Hematopoietic multipotent progenitor cell treated with erythropoietin and hydrocortisone succinate and interleukin-3 and kit ligand, for 8 days (in vitro differentiated cells): ENCODE measurements around the gene SBF2.
A peak's percentile ranks its signal among the peaks of the same experiment; 100 is the strongest.

ENCODE experiments used
- DNase-seq: peaks from one replicate; pipeline ENCODE4 v3.0.0-alpha.2; 2015

The SBF2 gene

DNA sequence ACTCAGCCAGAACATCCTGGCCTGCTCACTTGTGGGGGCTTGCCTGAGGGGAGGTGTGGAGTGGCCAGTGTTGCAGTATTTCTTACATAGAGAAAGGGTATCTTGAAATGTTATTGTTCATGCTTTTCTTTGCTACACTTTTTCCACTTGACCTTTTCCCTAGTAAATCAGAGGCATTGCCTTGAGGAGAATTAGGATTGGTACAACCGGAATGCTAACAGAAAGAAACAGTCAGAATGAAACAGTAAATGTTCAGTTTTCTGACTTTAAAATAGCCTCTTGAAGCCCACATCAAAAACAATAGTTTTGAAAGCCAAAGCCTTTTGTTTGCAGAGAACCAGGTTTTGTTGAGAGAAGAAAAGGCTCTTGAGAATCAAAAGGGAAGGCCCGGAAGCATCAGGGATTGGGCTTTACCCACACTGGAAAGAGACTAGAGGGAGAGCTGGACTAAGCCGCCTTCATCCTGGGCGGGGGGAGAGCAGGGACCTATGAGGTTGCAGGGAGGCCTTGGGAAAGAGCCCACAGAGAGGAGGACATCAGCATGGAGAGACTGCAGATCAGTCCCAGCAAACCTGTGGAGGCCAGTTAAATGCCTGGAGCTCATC is 23.2 kb upstream of the SBF2 start:
- no peak for DNase-seq

DNA sequence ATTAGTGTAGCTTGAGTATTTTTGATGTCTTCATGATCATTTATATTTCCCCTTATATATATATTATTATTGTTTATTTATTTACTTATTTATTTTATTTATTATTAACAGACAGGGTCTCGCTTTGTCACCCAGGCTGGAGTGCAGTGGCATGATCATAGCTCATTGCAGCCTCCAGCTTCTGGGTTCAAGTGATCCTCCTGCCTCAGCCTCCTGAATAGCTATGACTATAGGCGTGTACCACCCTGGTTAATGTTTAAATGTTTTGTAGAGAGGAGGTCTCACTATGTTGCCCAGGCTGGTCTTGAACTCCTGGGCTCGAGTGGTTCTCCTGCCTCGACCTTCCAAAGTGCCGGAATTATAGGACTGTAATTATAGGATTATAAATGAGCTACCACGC is 21.1 kb upstream of the SBF2 start:
- no peak for DNase-seq

DNA sequence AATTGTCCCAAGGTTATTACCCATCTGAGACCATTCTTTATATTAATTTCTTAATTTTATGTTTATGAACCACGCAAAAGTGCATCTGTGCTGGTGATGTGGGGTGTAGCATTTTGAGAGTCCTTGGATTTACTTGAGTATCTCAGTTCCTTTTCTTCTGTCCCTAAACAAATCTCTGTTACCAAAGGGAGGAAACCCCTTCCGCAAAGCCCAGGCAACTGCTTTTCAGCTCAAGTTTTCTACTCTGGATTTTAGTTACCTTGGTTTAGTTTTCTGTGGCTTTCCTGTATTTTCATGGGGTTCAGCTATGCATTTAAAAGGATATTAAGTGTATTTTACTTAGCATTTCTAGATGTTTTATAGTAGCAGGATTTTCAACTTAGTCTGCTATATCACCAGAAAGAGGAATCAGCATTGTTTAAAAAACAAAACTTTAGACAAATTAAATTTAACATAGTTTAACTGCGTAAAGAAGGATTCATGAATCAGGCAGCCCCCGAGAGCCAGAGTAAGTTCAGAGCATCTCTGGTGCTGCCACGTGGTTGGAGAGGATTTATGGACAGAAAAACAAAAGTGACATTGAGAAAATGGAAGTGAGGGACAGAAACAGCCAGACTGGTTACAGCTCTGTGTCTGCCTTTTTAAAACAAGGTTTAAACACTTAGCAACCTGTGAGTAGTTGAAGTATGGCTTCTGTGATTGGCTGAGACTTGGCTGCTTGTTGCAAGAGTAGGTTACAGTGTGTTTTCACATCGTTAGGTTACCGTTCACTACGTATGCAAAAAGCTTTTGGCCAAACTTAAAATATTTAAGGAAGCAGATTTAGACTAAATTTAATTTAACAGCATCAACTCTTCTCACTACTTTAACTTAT is 20.4 kb upstream of the SBF2 start:
- DNase-seq: peak; percentile 29

DNA sequence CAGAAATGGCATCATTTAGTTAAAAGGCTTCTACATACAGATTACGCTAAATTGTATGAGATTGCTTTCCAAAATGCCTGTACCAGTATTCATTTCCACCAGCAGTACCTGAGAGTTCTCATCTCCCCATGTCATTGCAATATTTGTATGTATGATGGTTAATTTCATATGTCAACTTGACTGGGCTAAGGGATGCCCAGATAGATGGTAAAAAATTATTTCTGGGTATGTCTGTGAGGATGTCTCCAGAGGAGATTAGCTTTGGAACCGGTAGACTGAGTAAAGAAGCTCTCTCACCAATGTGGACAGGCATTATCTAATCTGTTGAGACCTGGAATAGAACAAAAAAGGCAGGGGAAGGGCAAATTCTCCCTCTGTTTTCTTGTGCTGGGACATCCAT is 17.8 kb upstream of the SBF2 start:
- DNase-seq: no peak

DNA sequence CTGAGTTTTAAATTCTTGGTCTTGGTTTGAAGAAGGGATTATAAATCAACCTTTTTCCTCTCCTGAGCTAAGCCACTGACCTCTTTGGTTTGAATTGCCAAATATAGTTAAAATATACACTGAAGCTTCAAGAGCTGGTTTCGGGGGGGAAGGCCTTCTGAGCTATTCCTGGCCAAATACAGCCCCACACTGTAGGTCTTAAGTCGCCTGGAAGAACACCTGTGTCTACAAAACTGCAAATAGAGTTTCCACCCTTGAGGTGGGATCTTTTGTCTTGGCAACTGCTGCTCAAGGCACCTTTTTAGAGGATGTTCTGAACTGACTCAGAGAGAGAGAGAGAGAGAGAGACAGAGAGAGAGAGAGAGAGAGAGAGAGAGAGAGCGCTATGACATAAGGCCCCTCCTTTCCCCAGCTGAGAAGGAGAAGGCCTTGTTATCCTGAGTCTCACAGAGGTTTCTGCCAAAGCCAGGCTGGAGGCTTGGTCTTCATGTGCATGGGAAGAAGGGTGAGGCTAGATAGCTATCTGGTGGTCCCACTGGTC is 16.4 kb upstream of the SBF2 start:
- DNase-seq: no peak

DNA sequence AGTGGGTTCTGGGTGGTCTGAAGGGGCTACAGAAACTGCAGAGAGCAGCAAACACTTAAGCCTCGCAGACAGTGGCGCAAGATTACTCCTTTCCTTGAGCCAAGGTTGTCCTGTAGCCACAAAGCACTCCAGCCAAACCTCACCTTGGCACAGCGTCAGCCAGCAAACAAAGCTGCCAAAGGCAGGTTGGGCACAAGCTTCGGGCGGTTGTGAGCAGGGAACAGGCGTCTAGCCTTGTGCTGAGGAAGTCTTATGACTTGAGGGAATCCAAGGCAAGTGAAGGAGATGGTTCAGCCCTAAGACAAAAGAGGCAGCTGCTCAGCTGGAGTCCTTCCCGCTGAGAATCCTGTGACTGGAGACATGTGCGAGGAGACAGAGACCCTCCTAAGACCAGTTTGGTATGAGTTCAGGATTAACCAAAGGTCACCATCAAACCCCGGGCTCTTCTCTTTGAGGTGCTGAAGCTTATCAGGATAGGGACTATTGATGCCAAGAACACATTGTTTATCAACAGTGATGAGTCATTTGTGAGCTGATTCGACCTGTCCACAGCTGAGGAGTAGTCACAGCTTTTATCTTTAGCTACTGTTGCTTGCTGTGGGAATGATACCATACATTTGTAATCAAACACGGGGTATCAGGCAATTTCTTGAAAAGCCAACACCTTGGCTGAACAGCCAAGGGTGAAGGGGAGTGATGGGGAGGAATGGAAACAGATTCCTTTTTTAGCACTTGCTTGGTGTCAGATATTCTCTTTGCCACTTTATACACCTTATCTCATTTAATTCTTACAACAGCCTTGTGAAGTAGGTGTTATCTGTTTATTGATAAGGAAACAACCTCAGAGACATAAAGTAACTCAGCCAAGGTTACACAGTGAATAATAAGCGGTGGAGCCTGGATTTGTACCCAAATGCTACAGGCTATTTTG is 15.4 kb upstream of the SBF2 start:
- peak; percentile 48 for DNase-seq

DNA sequence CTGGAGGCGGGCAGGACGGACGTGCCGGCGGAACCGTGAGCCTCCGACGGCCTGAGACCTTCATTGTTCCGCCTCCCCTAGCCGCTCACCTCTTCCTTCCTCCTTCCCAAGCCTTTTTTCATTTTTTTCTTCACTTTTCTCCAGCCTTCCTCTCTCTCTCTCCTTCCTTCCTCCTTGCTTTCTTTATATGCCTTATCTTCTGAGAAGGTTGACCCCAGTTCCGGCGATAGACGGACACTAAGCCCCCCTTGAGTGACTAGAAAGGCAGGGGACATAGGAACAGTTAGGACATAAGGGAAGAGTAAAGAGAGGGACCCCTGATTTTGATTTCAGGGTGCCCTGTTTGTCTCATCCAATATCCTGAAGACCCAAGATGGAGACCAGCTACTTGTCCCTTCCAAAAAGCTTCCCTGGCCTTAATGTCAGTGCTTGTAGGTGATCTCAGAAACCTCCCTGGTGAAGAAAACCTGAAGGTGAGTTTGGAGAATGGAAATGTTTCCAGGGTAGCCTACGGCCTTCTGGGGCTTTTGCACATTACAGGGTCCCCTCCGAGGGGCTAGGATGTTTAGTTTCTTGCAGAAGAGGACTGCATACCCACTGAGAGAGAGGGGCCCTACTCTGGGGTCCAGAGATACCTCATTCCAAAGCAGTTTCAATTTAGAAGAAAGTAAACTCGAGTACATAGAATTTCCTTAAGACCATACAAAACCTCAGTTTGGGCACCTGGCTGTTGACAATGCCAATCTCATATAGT is 14.4 kb upstream of the SBF2 start:
- DNase-seq: no peak

DNA sequence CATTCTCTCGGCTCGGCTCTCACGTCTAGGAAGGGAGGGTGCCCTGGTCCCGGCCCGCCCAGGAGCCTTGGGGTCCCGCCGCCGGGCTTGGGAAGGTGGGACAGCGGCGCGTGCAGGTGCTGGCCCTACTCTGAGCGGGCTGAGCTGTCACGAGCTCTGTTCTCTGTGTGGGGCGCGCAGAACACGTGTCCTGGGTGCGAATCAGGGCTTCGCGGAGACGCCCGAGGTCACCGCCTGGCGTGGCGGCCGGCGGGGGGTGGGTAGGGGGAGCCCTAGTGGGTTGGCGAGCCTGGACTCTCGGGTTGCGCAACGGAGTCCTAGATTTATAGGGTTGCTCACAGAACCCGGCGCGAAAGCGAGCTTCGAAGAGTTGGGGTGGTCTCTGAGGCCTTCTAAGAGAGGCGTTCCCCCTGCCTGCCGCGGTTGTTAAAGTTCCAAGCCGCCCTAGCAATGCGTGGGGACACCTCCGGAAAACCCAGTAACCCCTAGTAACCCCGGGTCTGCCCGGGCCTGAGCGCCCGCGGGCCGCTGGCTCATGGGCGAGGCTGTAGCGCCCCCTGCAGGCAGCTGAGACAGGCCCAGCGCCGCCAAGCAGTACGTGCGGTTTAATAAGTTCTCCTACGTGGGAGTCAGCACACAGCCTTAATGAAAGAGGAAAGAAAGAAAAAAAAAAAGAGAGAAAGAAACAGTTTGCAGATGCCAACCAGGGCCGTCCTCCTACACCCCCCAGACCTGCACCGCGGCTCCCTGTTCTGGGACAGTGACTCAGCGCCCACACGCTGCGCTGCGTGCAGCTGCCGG is 13.6 kb upstream of the SBF2 start:
- DNase-seq: peak; percentile 68

DNA sequence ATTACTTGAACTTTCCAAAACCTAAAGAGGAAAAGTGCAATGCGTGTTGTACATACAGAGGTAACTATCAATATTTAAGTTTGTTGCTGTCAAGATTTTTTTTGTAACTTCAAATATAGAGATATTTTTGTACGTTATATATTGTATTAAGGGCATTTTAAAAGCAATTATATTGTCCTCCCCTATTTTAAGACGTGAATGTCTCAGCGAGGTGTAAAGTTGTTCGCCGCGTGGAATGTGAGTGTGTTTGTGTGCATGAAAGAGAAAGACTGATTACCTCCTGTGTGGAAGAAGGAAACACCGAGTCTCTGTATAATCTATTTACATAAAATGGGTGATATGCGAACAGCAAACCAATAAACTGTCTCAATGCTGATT is 13.0 kb upstream of the SBF2 start:
- DNase-seq: no peak

DNA sequence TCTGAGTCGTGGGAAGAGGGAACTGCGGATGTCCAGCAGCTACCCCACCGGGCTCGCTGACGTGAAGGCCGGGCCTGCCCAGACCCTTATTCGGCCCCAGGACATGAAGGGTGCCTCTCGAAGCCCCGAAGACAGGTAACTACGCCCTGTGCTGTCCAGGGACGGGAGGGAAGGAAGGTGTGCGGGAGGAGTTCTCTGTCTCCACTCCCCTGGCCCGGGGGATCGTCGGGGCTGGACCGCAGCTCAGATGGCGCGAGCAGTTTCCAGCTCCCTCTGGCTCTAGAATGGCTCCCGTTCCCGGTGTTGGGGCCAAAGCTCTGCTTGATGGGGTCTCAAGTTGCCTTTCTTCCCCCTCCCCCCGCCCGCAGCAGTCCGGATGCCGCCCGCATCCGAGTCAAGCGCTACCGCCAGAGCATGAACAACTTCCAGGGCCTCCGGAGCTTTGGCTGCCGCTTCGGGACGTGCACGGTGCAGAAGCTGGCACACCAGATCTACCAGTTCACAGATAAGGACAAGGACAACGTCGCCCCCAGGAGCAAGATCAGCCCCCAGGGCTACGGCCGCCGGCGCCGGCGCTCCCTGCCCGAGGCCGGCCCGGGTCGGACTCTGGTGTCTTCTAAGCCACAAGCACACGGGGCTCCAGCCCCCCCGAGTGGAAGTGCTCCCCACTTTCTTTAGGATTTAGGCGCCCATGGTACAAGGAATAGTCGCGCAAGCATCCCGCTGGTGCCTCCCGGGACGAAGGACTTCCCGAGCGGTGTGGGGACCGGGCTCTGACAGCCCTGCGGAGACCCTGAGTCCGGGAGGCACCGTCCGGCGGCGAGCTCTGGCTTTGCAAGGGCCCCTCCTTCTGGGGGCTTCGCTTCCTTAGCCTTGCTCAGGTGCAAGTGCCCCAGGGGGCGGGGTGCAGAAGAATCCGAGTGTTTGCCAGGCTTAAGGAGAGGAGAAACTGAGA is 12.2 kb upstream of the SBF2 start:
- DNase-seq: no peak

DNA sequence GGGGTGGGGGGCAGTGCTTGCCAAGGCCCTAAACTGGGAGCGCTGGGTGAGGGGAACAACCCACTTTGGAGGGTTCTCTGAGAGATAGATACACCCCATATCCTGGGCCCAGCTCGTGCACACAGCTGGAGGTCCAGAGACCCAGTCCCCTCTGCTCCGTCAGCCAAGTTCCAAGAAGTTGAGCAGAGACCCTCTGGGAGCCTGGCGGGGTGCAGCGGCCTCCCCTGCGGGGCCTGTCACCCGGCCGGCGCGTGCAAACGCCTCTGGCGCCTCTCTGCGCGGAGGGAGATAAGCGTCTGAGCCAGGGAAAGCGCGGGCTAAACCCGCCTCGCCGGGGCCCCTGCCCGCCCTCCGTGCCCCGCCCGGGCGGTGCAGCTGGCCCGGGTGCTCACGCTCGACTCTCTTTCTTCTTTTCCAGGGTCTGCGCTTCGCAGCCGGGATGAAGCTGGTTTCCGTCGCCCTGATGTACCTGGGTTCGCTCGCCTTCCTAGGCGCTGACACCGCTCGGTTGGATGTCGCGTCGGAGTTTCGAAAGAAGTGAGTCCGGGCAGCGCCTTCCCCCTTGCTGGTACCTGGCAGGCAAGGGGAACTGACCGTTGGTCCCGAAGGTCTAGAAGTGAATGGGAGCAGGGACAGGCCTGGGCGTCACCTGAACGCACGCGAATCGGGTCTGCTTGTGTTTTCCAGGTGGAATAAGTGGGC is 11.4 kb upstream of the SBF2 start:
- DNase-seq: peak; percentile 61

DNA sequence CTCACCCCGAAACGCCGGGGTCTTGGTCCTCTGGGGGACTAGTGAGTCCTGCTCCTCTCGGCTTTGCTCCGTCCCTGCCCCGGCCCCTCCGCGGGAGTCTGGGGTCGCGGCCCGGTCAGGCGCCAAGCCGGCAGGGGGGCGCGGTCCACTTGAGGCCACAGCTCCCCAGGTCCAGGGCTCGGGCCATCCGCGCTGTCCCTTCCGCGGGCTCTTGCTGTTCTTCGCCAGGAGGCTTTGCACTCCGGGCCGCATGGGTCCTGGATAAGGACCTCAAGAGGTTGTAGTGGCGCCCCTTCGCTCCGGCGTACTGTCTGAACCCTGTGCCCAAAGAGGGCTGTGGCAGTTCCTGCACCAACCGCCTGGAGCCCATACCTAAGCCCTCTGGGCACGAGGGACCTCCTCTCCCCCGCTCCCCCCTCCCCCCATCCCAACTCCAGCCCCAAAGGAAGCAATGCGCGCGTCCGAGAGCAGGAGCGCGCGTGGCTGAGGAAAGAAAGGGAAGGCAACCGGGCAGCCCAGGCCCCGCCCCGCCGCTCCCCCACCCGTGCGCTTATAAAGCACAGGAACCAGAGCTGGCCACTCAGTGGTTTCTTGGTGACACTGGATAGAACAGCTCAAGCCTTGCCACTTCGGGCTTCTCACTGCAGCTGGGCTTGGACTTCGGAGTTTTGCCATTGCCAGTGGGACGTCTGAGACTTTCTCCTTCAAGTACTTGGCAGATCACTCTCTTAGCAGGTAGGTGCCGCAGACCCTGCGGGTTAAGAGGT is 10.7 kb upstream of the SBF2 start, which contains the start of gene ADM:
Gene ADM, plus strand, starts transcription at position 579 of the 767 bp plus-strand sequence. CDS start 628 bp downstream, outside the sequence.
- peak; percentile 30 for DNase-seq

DNA sequence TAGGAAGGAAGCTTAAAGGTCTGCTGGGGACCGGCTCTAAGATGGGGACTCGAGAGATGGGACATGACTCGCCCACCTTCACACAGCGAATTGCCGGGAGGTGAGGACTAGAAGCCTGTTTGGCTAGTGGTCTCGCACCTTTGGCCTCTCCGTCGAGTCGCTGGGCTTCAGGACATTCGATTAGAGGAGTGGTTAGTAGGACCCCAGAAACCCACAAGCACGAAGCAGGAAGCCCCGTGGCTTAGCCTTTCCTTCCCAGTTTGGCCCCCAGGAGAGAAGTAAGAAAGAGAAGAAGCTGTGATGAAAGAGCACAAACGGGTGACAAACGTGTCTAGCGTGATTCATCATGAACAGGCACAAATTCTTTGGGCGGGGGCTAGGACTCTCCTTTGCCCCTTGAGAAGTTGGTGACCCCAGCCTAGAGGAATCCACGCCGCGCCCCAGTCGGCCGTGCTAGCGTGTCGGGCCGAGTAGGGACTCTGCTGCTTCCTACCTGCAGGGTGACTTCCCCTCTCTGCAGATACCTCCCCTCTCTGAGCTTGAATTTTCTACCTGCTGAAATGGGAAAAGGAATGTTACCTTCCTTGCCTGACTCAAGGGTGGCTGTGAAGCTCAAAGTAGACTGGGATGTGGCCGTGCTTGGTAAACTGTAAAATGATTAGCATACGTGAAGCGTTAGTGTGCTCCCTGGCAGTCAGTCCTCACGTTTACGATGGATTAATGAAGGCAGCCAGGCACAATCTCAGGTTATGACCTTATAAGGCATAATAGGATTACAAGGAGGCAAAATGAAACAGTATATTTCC is 9.7 kb upstream of the SBF2 start:
- DNase-seq: no peak

DNA sequence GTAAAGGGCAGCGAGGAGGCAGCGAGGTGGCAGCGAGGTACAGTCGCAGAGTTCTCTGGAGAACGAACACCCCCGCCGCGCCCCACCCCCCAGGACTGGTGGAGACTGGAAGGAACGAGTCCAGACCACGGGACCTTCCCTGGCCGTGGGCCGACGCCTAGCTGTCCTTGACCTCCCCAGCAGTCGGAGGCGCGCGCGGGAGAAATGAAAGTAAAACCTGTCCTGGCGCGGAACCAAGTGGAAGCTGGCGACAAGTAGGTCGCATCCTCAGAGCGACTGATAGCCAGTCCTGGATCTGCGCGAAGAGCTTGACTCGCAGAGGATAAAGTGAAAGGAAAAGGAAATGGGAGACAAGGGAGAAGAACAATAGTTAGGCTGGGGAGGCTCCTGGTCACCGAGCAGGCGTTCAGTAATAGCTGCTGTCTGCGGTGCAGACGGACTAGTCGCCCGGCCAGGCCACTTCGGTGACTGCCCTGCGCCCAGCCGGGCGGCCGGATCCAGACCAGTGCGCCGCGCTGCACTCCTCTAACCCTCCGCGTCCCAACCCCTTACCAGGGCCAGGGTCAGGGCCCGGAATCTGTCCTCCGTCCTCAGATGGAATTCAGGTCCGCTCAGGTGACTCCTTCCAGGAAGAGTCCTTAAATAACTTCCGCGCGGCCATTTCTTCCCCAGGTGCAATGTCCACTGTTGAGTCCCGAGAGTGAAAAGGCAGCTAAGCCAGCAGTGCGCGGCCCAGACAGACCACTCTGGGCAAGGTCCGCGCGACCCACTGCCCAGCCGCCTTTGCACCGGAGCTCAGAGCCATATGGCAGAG is 8.9 kb upstream of the SBF2 start:
- peak; percentile 39 for DNase-seq

DNA sequence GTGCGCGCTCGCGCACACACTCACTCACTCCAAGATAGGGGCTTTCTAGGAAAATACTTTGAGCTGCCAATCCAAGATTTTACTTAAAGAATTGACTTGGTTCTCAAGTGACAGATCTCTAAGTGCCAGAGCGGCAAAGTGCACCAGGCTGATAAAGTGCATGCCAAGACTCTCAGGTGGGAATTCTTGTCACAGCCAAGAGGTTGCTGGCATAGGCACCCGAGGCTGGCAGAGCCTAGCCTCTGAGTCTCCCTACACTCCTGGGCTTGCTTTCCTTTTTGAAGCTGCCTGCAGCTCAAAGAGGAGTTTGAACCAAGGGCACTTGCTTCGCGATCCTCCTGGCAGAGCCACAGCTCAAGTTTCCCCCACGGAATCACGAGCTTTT is 8.3 kb upstream of the SBF2 start:
- peak; percentile 61 for DNase-seq

DNA sequence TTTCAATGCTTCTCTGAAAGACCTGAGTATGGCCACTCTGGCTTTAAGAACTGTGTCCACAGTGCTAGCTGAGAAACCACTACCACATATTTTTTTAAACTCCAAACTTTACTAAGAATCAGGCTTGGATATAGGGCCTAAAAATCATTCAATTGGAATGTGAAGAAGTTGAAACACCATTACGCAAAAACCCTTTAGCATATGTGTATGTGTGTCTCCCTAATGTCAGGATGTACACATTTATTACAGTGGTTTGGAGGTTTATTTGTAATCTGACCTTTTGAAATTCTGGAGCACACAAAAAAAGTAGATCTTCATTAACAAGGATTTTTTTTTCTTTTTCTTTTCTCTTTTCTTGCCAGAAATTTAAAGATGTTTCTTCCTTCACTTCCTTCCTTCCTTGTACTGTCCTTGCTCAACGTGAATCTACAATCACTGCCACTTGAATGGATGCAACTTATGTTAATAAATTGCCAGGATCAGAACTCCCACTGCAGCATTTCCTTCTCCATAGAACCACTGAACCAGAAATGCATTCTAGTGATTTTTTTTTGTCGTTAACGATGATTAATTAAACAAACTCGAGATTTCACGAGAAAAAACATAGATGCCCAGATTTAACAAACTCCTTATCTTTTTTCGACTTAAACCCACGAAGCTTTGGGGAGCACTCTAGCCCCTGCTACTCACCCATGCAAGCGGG is 7.8 kb upstream of the SBF2 start:
- no peak for DNase-seq
